Erythroblast (primary cell): ENCODE data around the gene MYO15B.

Source experiments
- GATA1 ChIP-seq: IDR thresholded peaks from 2 replicates; pipeline ENCODE4 v1.6.1; 2011; ENCODE audit warnings: low read depth, mild to moderate bottlenecking, control low read depth, low read length, moderate library complexity
- POLR2A ChIP-seq: IDR thresholded peaks from 2 replicates; pipeline ENCODE4 v1.6.1; 2011; ENCODE audit warnings: mild to moderate bottlenecking, low read length

GRCh38 chr17:75591722-75592302, 4.2 kb downstream of the MYO15B start:
- TF ChIP-seq POLR2A (no peak), GATA1 (no peak)
